NCI-H1105 (cell line): ENCODE results near the gene WASF2.
"Not testable (repeated sequence)": the region's sequence is repeated elsewhere in the genome, so short reads cannot be mapped to it uniquely, and the experiment has no call there.

ENCODE experiments used
- DNase-seq: peaks from one replicate; lab custom pipeline; 2025; lab: John Stamatoyannopoulos, UW

WASF2 gene

DNA sequence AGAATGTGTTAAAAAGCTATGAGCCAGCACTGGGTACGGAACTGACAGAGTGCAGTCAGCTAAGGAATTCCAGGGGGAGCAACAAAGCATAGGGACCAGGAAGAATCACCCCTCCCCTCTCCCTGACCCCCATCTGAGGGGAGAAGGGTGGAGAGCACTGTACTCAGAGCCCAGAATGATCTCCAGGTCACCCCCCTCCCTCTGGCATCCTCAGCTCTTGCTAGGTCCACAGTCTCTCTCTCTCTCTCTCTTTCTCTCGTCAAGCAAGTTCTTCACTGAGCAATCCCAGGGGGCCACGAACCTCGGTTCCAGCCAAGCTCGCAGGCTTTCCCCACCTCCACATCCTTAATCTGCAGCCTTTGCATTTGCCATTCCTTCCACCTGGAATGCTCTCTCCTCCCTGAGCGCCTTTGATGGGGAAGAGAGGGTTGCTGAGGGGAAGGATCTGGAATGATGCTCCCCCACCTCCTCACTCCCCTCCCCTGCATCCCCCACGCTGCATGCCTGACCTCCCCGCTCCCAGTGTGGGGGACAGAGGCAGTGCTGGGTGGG lies 6.7 kb upstream of the WASF2 start:
- DNase-seq, result no peak

DNA sequence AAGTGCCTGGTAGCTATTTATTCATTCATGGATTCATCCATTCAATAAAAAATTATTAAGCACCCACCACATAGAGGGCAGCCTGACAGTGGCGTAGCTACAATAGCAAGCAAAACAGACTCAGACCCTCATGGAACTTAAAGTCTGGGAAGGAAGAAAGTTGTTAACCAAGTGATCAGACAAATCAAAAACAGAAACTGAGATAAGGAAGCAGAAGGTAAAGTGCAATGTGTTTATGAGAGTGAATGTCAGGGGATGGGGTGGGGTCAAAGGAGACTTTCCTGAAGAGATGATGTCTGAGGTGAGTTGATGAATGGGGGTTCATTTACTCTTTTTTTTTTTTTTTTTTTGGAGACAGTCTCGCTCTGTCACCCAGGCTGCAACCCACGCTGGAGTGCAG lies 2.8 kb upstream of the WASF2 start:
- DNase-seq, result no peak

DNA sequence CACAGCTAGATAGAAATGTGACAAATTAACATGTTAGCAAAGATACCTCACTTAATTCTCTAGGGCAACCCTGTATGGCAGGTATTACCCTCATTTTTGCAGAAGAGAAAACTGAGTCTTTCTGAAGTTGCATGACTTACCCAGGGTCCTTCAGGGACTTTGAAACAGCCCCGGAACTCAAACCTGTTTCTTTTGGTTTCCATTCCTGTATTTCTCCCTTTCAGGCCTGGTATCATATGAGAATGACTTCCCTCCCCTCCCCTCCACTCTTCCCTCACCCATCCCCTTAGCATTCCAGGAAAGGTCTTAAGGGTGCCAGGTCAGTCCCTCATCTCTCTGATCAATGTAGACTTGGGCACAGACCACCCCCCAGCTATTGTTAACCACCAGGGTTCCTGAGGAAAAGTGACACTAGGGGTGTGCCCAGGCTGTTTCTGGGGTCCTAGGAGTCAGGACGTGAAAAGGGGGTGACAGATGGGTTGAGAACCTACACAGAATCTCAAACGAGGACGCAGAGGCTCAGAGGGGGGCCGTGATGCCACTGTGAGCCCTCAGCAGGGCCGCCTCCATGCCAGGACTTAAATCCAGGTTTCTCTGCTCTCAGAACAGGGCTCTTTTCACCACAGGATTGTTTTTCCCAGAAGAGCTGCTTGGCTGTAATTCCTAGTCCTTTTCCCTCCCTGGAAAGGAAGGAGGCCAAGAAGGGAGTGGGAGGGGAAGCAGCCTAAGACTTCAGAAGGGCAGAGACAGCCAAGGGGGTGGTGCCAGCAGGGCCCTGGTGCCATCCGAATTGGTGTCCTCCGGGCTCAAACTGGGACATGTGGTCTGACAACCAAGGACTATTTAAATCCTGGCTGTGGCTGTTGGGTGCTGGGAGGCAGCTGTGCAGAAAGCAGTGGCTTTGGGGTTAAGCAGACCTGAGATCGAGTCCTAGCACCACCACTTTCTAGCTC lies 2.1 kb upstream of the WASF2 start:
- DNase-seq, result no peak

DNA sequence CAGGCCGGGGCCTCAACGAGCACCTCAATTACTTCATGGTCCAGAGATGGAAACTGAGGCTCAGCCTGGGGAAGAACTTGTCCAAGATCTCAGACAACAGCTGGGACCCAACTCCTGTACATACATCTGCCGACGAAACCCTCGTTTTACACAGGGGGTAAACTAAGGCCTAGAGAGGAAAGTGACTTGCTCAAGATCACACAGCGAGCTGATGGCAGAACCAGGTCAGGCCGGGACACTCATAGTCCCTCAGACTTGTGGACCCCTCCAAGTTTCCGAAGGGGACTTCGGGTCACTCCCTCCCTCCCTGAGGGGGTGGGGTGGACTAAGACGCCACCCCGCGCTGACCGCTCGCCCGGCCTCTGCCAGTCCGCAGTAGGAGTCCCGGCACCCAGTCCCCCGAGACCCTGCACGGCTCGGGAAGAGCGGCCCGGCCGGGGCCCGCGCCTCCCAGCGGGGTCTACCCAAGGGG lies 430 bp downstream of the WASF2 start:
- no peak for DNase-seq

DNA sequence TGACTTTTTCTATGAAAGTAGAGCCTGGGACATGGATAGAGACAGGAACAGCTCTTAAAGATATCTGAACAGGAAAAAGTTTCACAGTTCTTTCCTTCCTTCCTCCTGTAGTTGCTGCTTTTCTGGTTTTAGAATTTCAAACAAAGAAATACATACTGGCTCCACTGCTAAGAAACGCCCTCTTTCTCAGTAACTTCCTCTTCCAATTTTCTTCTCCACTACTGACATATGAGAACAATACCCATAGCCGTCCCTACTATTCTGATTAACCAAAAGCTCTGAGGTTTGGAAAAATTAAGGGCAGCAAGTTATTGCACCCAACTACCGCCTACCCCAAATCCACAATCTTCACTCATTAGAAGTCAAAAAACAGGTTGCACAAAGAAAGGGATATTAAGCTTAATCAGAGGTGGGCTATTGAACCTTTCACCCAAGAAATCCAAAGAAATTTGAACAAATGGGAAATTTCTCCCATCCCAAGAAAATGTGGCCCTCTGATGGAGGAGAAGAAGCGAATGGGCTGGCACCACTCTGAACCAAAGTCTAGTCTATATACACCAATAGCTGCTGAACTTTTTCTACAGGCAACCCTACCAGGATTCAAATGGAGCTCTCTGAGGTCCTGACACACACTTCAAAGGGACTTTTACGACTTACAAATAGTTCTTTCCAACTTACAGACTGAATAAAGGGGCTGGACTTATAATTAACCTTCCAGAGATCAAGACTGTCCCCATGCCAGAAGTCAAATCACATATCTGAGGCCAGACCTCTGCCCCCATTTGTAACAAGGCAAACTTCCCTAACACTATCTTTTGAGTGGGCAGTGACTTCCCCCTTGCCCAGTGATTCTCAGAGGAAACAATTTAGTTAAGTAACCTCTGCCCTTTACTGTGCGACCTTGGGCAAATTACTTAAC lies 1.7 kb downstream of the WASF2 start:
- DNase-seq, result no peak

DNA sequence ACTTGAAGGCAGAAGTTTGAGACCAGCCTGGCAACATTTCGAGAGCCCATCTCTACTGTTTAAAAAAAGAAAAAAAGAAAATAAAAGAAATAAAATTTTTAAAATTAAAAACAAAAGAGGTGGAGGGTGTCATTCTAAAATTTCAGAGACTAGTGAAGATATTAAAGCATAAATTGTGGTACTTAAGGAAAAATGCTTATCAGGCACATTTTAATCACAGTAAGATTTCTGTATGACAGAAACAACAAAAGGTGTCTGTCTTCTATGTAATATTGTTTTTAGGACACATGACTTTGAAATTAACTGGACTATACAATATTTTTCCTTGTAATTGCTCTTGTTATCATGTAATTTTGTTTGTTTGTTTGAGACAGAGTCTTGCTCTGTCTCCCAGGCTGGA lies 4.6 kb downstream of the WASF2 start:
- no peak for DNase-seq

DNA sequence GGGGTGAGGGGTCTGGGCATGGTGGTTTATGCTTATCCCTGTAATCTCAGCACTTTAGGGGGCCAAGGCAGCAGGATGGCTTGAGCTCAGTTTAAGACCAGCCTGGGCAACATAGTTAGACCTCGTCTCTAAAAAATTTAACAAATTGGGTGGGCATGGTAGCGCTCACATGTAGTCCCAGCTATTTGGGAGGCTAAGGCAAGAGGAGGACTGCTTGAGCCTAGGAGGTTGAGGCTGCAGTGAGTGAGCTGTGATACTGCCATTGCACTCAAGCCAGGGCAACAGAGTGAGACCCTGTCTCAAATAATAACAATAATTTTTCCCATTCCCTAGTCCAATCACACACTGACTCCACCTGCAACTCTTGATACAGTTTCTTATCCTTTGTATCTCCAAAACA lies 6.3 kb downstream of the WASF2 start:
- DNase-seq, result no peak

DNA sequence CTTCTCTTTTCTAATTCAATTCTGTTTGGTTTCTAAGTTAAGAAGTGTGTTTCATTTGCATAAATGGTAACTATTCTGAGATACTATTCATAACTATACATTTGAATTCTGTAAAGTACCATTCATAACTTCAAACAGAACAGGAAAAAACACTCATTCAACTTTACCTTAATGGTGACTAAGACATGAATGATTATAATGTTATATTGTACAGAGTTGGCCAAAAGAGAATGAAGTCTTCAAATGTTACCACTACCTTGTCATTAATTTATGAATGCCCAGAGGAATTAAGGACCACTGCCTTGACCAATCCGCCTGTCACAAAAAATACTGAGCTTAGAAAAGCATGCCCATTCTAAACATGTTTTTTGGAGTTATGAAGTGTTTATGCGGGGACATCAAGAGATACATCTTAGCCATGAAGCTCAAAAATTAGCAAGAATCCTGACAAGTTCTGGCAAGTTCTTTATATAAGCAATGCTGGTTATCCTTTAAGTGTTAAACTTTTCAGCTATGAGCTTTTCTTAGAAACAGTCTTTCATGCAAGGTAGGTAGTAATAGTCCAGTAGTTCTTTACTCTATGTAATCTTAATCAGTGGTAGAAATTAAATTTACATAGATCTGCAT lies 7.9 kb downstream of the WASF2 start:
- no peak for DNase-seq

DNA sequence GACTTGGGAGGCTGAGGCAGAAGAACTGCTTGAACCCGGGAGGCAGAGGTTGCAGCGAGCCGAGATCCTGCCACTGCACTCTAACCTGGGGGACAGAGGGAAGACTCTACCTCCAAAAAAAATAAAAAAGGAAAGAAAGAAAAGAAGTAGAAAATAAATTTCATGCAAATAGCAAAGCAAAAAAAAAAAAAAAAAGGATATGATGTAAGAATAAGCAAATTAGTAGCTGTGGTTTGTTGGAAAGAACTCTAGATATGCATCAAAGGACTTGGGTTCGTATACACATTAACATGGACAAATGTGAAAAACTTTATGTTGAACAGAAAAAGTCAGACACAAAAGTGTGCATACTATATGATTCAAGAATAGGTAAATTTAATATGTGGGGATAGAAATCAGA lies 11.9 kb downstream of the WASF2 start:
- DNase-seq, result no peak

DNA sequence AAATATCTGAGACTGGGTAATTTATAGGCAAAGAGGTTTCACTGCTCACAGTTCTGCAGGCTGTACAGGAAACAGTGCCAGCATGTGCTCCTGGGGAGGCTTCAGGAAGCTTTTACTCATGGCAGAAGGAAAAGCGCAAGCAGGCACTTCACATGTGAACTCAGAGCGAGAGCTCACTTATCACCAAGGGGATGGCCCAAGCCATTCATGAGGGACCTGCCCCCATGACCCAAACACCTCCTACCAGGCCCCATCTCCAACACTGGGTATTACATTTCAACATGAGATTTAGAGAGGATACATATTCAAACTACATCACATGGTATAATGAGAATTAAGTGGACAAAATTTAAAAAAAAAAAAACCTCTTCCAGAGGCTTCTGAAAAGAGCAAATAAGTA lies 13.7 kb downstream of the WASF2 start:
- no peak for DNase-seq

DNA sequence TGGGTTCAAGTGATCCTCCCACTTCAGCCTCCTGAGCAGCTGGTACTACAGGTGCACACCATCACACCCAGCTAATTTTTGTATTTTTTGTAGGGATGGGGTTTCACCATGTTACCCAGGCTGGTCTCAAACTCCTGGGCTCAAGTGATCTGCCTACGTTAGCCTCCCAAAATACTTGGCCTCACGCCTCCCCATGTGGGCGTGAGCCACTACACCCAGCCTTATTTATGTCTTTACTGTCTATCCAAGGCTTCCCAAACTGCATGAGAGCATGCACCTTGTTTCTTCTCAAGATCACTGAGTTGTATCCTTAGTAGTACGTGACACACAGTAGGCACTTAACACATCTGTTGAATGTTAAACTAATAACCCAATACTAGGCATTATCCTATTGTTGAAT lies 14.2 kb downstream of the WASF2 start:
- no peak for DNase-seq

DNA sequence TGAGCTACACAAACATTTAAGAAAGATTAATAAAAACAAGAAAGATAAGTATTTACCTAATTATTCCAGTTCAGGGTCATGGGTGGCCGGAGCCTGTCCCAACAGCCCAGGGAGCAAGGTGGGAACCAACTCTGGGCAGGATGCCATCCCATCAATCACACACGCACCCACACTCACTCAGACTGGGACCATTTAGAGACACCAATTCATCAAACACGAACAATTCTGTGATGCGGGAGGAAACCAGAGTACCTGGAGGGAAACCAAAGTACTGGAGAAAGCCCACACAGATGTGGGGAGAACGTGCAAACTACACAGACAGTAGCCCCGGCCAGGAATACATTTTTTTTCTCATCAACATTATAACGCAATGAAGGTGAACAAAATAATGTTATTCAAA lies 16.2 kb downstream of the WASF2 start:
- DNase-seq, result no peak

DNA sequence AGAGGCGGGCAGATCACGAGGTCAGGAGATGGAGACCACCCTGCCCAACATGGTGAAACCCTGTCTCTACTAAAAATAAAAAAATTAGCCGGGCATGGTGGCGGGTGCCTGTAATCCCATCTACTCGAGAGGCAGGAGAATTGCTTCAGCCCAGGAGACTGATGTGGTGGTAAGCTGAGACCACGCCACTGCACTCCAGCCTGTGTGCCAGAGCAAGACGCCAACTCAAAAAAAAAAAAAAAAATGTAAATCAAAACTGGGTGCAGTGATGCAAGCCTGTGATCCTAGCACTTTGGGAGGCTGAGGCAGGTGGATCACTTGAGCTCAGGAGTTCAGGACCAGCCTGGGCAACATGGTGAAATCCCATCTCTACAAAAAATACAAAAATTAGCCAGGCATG lies 17.9 kb downstream of the WASF2 start:
- DNase-seq, result not testable (repeated sequence)

DNA sequence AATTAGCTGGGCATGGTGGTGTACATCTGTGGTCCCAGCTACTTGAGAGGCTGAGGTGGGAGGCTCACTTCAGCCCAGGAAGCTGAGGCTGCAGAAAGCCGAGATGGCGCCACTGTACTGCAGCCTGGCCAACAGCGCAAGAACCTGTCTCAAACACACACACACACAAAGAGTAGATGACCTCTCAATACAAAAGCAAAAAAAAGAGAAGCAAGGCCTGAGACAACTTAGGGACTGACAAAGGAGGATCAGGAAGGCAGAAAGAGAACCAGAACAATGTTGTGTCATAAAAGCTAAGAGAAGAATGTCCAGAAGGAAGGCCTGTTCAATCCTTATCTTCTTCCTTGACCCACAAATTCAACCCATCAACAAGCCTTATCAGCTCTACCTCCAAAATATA lies 18.5 kb downstream of the WASF2 start:
- no peak for DNase-seq

DNA sequence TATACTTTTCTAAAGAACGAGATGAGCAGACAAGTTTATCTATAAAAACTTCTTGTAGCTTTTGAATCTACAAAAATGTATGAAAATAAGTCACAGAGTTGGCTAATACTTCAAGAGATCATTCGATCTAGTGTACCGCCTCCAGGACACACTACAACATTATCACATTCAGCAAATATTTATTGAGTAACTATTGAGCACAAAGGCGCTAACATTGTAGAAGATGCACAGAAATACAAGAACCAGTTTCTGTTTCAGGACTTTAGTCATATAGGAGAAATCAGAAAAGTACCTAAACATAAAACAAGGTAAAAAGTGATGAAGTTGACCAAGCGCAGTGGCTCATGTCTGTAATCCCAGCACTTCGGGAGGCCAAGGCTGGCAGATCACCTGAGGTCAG lies 20.6 kb downstream of the WASF2 start:
- DNase-seq, result no peak

DNA sequence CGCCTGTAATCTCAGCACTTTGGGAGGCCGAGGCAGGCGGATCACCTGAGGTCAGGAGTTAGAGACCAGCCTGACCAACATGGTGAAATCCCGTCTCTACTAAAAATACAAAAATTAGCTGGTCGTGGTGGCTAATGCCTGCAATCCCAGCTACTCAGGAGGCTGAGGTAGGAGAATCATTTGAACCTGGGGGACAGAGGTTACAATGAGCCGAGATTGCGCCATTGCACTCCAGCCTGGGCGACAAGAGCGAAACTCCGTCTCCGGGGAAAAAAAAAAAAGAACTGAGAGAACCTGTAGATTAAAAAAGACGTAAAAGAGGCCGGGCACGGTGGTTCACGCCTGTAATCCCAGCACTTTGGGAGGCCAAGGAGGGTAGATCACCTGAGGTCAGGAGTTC lies 21.6 kb downstream of the WASF2 start:
- not testable (repeated sequence) for DNase-seq

DNA sequence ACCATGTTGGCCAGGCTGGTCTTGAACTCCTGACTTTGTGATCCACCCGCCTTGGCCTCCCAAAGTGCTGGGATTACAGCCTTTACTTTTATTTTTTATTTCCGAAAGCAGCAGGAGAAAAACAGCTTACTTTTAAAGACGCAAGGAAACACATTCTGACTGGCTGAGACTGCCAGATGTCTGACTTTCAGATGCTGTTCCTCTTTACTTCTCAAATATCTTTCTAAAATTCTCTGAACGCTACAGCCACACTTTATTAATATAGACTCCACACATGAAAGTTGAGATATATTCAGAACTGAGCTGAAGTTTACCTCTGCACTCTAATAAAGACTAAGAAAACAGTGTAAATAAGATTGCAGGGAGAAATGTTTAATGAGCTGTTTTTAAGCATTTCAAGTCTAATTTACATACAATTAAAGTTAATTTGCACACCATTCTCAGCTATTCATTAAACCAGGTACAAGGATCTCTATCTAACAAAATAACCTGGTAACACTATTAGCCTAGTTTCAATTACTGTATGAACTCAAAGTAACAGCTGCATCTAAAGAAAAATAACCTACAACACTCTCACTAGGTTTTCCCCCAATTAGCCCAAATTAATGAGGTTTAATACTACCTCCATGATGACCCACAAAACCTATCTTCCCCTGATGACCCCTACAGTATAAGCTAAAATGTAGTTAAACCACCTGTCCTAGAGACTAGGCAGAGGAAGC lies 24.9 kb downstream of the WASF2 start:
- DNase-seq, result no peak

DNA sequence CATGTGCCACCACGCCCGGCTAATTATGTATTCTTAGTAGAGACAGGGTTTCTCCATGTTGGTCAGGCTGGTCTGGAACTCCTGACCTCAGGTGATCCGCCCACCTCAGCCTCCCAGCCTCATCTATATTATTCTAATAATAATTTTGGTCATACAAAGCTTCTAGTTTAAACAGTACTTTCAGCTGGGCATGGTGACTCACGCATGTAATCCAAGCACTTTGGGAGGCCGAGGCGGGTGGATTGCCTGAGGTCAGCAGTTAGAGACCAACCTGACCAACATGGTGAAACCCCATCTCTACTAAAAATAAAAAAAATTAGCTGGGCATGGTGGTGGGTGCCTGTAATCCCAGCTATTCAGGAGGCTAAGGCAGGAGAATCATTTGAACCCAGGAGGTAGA lies 26.1 kb downstream of the WASF2 start:
- not testable (repeated sequence) for DNase-seq

DNA sequence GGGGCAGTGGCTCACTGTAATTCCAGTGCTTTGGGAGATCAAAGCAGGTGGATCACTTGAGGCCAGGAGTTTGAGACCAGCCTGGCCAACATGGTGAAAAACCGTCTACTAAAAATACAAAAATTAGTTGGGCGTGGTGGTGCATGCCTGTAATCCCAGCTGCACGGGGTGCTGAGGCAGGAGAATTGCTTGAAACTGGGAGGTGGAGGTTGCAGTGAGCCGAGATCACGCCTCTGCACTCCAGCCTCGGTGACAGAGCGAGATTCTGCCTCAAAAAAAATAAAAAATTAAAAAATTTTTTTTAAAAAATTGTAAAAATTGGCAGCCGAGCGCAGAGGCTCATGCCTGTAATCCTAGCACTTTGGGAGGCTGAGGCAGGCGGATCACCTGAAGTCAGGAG lies 31.4 kb downstream of the WASF2 start:
- not testable (repeated sequence) for DNase-seq

DNA sequence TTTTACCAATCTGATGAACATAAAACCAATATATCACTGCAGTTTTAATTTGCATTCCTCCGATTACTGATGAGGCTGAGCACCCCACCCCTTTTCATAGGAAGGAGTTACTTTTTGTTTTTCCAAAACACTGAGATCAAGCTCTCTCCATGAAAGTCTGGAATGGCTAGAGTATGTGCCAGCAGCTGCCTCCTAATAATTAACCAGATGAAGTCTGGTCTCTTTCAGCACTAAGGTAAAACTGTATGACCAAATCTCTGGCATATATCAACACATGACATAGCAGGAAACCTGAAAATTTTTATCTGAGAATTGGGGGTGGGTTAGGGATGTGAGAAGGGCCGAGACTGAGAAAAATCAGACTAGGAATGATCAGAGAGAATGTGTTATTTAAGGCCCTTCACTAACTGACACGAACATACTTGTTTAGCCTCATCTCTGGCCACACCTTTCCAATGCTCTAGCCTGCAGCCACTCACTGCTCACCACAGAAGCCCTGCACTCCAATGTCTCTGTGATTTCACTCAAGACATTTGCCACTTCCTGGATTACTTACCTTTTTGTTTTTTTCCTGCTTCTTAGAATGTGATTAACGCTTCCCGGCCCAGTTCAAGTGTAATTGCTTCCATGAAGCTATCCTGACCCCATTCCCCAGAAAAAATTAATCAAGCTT lies 34.7 kb downstream of the WASF2 start:
- no peak for DNase-seq

DNA sequence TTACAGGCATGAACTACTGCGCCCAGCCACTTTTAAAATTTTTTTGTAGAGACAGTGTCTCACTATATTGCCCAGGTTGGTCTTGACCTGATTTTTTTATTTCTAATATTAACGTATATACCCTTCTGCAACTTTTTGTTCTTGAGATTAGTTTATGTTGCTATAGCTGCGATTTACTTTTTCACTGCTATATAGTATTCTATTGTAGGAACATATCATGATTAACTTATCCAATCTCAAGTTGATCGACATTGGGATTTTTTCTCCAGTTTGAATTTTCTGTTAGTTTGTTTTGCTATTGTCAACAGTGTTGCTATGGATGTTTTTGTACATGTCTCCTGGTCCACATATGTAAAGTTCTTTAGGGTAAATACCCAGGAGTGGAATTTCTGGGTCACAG lies 35.4 kb downstream of the WASF2 start:
- no peak for DNase-seq
